ENCODE results near the gene MTA3.

DNA sequence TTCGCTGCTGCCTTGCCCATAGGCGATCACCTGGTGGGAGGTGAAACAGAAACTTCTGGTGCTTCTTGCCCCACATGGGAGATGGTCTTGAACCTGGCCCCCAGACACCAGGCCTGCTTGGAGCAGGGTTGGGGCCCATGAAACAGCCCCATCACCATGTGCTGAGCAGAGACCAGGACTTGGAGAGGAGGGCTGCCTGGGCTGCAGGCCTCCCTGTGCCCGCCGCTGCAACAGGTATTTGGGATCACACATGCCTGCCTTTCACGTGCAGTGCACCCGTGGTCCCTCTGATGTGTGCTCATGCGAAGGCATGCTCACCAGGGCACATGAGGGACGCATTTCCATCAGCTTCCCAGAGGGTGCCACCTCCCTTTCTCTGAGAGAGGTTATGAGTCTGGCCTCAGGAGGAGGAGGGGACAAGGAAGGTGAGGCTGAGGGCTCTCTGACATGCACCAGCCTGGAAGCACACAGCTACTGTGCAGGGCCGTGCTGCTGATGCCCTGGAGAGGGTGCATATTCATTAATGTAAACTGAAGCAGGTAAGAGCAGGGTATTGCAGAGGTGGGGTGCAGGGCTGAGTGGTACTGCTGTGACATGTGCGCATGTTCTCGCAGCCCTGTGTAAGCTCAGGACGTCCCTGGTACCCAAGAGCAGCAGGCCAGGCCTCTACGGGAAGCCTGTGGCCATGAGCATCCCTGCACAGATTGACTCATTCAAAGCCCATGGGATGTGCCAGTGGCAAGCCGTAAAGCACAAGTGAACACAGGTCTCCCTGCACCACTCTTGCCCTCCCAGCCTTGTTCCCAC lies 199.7 kb downstream of the MTA3 start:
- TF ChIP-seq ZNF274 (IDR thresholded peaks at IDR 0.05; ENCODE audit: borderline replicate concordance, extremely low read depth, low read length): no peak
- no peak for TF ChIP-seq EP300 (IDR thresholded peaks at IDR 0.05; ENCODE audit: borderline replicate concordance in 1 of 2, low read depth in 2 of 2, low read length in 2 of 2)
- TF ChIP-seq POLR2A (IDR thresholded peaks at IDR 0.05; ENCODE audit: control extremely low read depth in 1 of 2, low read depth in 2 of 2, low read length in 2 of 2): no peak
- no peak for TF ChIP-seq POLR2AphosphoS5 (IDR thresholded peaks at IDR 0.05; ENCODE audit: low read depth, low read length)
- no peak for TF ChIP-seq EZH2 (IDR thresholded peaks at IDR 0.05; ENCODE audit: low read depth, low read length, severe bottlenecking)
- TF ChIP-seq SIN3A (conservative IDR thresholded peaks at IDR 0.05 in 1 of 2, IDR thresholded peaks at IDR 0.05 in 1 of 2; ENCODE audit: low read depth in 1 of 2, low read length in 2 of 2): no peak
- TF ChIP-seq, protein P1, sequence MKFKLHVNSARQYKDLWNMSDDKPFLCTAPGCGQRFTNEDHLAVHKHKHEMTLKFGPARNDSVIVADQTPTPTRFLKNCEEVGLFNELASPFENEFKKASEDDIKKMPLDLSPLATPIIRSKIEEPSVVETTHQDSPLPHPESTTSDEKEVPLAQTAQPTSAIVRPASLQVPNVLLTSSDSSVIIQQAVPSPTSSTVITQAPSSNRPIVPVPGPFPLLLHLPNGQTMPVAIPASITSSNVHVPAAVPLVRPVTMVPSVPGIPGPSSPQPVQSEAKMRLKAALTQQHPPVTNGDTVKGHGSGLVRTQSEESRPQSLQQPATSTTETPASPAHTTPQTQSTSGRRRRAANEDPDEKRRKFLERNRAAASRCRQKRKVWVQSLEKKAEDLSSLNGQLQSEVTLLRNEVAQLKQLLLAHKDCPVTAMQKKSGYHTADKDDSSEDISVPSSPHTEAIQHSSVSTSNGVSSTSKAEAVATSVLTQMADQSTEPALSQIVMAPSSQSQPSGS (IDR thresholded peaks at IDR 0.05; ENCODE audit: low read length): no peak
- no peak for TF ChIP-seq RBBP5 (IDR thresholded peaks at IDR 0.05; ENCODE audit: borderline replicate concordance, low read depth, low read length)
- no peak for TF ChIP-seq GABPA (IDR thresholded peaks at IDR 0.05; ENCODE audit: borderline replicate concordance, insufficient read depth, low read length)
- TF ChIP-seq, protein P2, sequence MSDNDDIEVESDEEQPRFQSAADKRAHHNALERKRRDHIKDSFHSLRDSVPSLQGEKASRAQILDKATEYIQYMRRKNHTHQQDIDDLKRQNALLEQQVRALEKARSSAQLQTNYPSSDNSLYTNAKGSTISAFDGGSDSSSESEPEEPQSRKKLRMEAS (IDR thresholded peaks at IDR 0.05): no peak
- TF ChIP-seq, protein P3, sequence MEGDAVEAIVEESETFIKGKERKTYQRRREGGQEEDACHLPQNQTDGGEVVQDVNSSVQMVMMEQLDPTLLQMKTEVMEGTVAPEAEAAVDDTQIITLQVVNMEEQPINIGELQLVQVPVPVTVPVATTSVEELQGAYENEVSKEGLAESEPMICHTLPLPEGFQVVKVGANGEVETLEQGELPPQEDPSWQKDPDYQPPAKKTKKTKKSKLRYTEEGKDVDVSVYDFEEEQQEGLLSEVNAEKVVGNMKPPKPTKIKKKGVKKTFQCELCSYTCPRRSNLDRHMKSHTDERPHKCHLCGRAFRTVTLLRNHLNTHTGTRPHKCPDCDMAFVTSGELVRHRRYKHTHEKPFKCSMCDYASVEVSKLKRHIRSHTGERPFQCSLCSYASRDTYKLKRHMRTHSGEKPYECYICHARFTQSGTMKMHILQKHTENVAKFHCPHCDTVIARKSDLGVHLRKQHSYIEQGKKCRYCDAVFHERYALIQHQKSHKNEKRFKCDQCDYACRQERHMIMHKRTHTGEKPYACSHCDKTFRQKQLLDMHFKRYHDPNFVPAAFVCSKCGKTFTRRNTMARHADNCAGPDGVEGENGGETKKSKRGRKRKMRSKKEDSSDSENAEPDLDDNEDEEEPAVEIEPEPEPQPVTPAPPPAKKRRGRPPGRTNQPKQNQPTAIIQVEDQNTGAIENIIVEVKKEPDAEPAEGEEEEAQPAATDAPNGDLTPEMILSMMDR (IDR thresholded peaks at IDR 0.05; ENCODE audit: control extremely low read depth in 1 of 3, insufficient read depth in 1 of 3, low read depth in 1 of 3, low read length in 3 of 3): no peak
- no peak for TF ChIP-seq EGR1 (IDR thresholded peaks at IDR 0.05; ENCODE audit: borderline replicate concordance, low read depth, low read length)

All from H1 (cell line).